H1 (cell line): ENCODE data around the gene EPDR1. TPM values are rescaled to one million over a fixed set of nuclear protein-coding genes. Genes with fewer than 3 reads are reported as not detected.

Source experiments
- CTCF ChIA-PET: fragments of 300-600 bp; sonication (Branson Sonifier 250); formaldehyde crosslinking; loops from one replicate; lab custom pipeline; 2021; ENCODE audit not compliant: partially characterized antibody; lab: Charles Lee
- POLR2A ChIA-PET: fragments of 300-600 bp; sonication (Branson Sonifier 250); formaldehyde crosslinking; loops from one replicate; lab custom pipeline; 2021; ENCODE audit warnings: inconsistent platforms; ENCODE audit not compliant: partially characterized antibody; lab: Charles Lee
- DNase-seq, 2 experiments: peaks; one replicate each; pipeline versions ENCODE4 v3.0.0 to v3.0.0-alpha.2; 2010 to 2022; ENCODE audit warnings: low spot score in 2 of 2, low read depth in 1 of 2, mixed read lengths in 1 of 2
- FAIRE-seq: peaks from 2 replicates; lab custom pipeline; 2011; peaks lifted over from hg19 to GRCh38; lab: Jason Lieb, UNC
- H2AFZ ChIP-seq: 2 replicates; pipeline ENCODE4 v1.8.1; 2012; ENCODE audit warnings: low read length, inconsistent platforms
- H2AK5ac ChIP-seq: 2 replicates; pipeline ENCODE4 v1.6.1; 2013; ENCODE audit warnings: low read depth, low read length
- H2BK120ac ChIP-seq: replicated peaks from 2 replicates; pipeline ENCODE3; 2013; ENCODE audit warnings: low read depth, low read length, inconsistent platforms
- H2BK12ac ChIP-seq: 2 replicates; pipeline ENCODE4 v1.6.1; 2013; ENCODE audit warnings: low read depth, low read length
- H2BK15ac ChIP-seq: 2 replicates; pipeline ENCODE4 v1.6.1; 2013; ENCODE audit warnings: low read length
- H2BK20ac ChIP-seq: 2 replicates; pipeline ENCODE4 v1.6.1; 2013; ENCODE audit warnings: low read length
- H2BK5ac ChIP-seq: 2 replicates; pipeline ENCODE4 v1.6.1; 2013; ENCODE audit warnings: low read depth, low read length
- H3K14ac ChIP-seq: 2 replicates; pipeline ENCODE4 v1.6.1; 2013; ENCODE audit warnings: inconsistent platforms; ENCODE audit not compliant: insufficient read length
- H3K18ac ChIP-seq: 2 replicates; pipeline ENCODE4 v1.6.1; 2013; ENCODE audit warnings: low read length; ENCODE audit errors: extremely low read depth
- H3K23ac ChIP-seq: 2 replicates; pipeline ENCODE4 v1.6.1; 2013; ENCODE audit warnings: inconsistent platforms; ENCODE audit not compliant: insufficient read length
- H3K23me2 ChIP-seq: 2 replicates; pipeline ENCODE4 v1.6.1; 2013; ENCODE audit warnings: low read depth, low read length
- H3K27ac ChIP-seq: 2 replicates; pipeline ENCODE4 v1.6.1; 2011; ENCODE audit warnings: low read depth, low read length, inconsistent platforms
- H3K27me3 ChIP-seq, 4 experiments: replicated peaks in 1 of 4; 1 replicate in 1 of 4; 2 replicates in 3 of 4; pipeline versions ENCODE4 v1.6.1 to v1.8.1; 2011 to 2013; ENCODE audit warnings: low read length in 3 of 4, mild to moderate bottlenecking in 3 of 4, inconsistent platforms in 2 of 4, mixed read lengths in 2 of 4, moderate library complexity in 1 of 4; ENCODE audit not compliant: control insufficient read depth in 3 of 4, insufficient read depth in 3 of 4; ENCODE audit errors: extremely low read depth in 1 of 4
- H3K36me3 ChIP-seq, 4 experiments: 2 replicates each; pipeline versions ENCODE4 v1.6.1 to v1.8.1; 2011 to 2013; ENCODE audit warnings: mild to moderate bottlenecking in 4 of 4, low read length in 3 of 4, moderate library complexity in 2 of 4, control low read depth in 1 of 4, inconsistent platforms in 1 of 4; ENCODE audit not compliant: insufficient read depth in 4 of 4, control insufficient read depth in 2 of 4
- H3K4ac ChIP-seq: replicated peaks from 2 replicates; pipeline ENCODE3; 2013; ENCODE audit warnings: low read length, low read depth, mixed read lengths, inconsistent platforms; ENCODE audit not compliant: insufficient read length
- H3K4me1 ChIP-seq, 4 experiments: replicated peaks in 1 of 4; 1 replicate in 1 of 4; 2 replicates in 3 of 4; pipeline versions ENCODE4 v1.6.1 to v1.8.1; 2011 to 2013; ENCODE audit warnings: low read length in 3 of 4, inconsistent platforms in 2 of 4, mixed read lengths in 1 of 4; ENCODE audit not compliant: insufficient read depth in 4 of 4, control insufficient read depth in 3 of 4
- H3K4me2 ChIP-seq, 2 experiments: 2 replicates each; pipeline versions ENCODE4 v1.6.1 to v1.8.1; 2011 to 2013; ENCODE audit warnings: low read depth in 2 of 2, low read length in 2 of 2, control low read depth in 1 of 2, inconsistent platforms in 1 of 2, mild to moderate bottlenecking in 1 of 2; ENCODE audit not compliant: insufficient read depth in 1 of 2
- H3K4me3 ChIP-seq, 4 experiments: fragments of 200-600, 300-600 bp in 1 of 4; sonication (generic), shearing (Covaris generic), sonication (Bioruptor Twin) in 1 of 4; 2 replicates each; pipeline versions ENCODE4 v1.5.1 to v1.8.1; 2011 to 2016; ENCODE audit warnings: low read length in 4 of 4, low read depth in 3 of 4, control low read depth in 2 of 4, inconsistent platforms in 2 of 4, mild to moderate bottlenecking in 2 of 4, mixed read lengths in 1 of 4, moderate library complexity in 1 of 4; ENCODE audit not compliant: insufficient read depth in 2 of 4; ENCODE audit errors: extremely low read depth in 1 of 4
- H3K56ac ChIP-seq: replicated peaks from 2 replicates; pipeline ENCODE3; 2013; ENCODE audit warnings: low read depth, mild to moderate bottlenecking, mixed read lengths, low read length, inconsistent platforms; ENCODE audit not compliant: insufficient read length
- H3K79me1 ChIP-seq: 2 replicates; pipeline ENCODE4 v1.6.1; 2013; ENCODE audit warnings: low read depth, low read length, control low read depth
- H3K79me2 ChIP-seq, 2 experiments: 2 replicates each; pipeline versions ENCODE4 v1.6.1 to v1.8.1; 2012 to 2013; ENCODE audit warnings: low read length in 2 of 2, mild to moderate bottlenecking in 2 of 2, inconsistent platforms in 1 of 2; ENCODE audit not compliant: insufficient read depth in 2 of 2, control insufficient read depth in 1 of 2
- H3K9ac ChIP-seq, 4 experiments: replicated peaks in 1 of 4; 1 replicate in 1 of 4; 2 replicates in 3 of 4; pipeline versions ENCODE4 v1.6.1 to v1.8.1; 2011 to 2013; ENCODE audit warnings: low read depth in 3 of 4, low read length in 3 of 4, control low read depth in 2 of 4, mild to moderate bottlenecking in 2 of 4, moderate library complexity in 2 of 4, inconsistent platforms in 1 of 4; ENCODE audit errors: extremely low read depth in 1 of 4
- H3K9me3 ChIP-seq, 2 experiments: 2 replicates each; pipeline versions ENCODE4 v1.6.1 to v1.8.1; 2012 to 2013; ENCODE audit warnings: mild to moderate bottlenecking in 2 of 2, moderate library complexity in 2 of 2, control low read depth in 1 of 2, inconsistent platforms in 1 of 2, low read depth in 1 of 2, low read length in 1 of 2, mixed read lengths in 1 of 2; ENCODE audit not compliant: insufficient read depth in 2 of 2
- H4K20me1 ChIP-seq, 2 experiments: replicated peaks in 1 of 2; 2 replicates each; pipeline versions ENCODE3 to v1.8.1; 2011 to 2013; ENCODE audit warnings: inconsistent platforms in 2 of 2, low read length in 2 of 2, mild to moderate bottlenecking in 1 of 2; ENCODE audit not compliant: insufficient read depth in 2 of 2, control insufficient read depth in 1 of 2
- H4K5ac ChIP-seq: 2 replicates; pipeline ENCODE4 v1.6.1; 2013; ENCODE audit warnings: low read length, low read depth, mixed read lengths, inconsistent platforms; ENCODE audit not compliant: insufficient read length
- H4K8ac ChIP-seq: 2 replicates; pipeline ENCODE4 v1.8.0; 2013; ENCODE audit warnings: mild to moderate bottlenecking, moderate library complexity, low read length, inconsistent platforms; ENCODE audit not compliant: insufficient read depth; ENCODE audit errors: extremely low read depth
- H4K91ac ChIP-seq: replicated peaks from 2 replicates; pipeline ENCODE3; 2013; ENCODE audit warnings: low read length, mixed read lengths, inconsistent platforms; ENCODE audit not compliant: insufficient read length
- BCL11A ChIP-seq, 2 experiments: IDR thresholded peaks; one replicate each; pipeline ENCODE4 v1.6.1; 2011; ENCODE audit warnings: low read depth in 2 of 2, low read length in 2 of 2, mild to moderate bottlenecking in 2 of 2
- CHD1 ChIP-seq: IDR thresholded peaks from 2 replicates; pipeline ENCODE4 v1.6.1; 2012; ENCODE audit warnings: low read depth, low read length, improper control_type of control experiment
- CHD2 ChIP-seq: IDR thresholded peaks from 2 replicates; pipeline ENCODE4 v1.6.1; 2012; ENCODE audit warnings: low read length, improper control_type of control experiment
- EGR1 ChIP-seq: IDR thresholded peaks from 2 replicates; pipeline ENCODE4 v1.6.1; 2011; ENCODE audit warnings: low read depth, low read length, borderline replicate concordance
- HDAC2 ChIP-seq, 2 experiments: fragments of 300-600 bp in 1 of 2; sonication (generic) in 1 of 2; IDR thresholded peaks; 2 replicates each; pipeline ENCODE4 v1.6.1; 2011 to 2012; ENCODE audit warnings: low read depth in 2 of 2, low read length in 2 of 2, mild to moderate bottlenecking in 2 of 2, moderate library complexity in 2 of 2, borderline replicate concordance in 1 of 2, inconsistent platforms in 1 of 2
- JUN ChIP-seq: IDR thresholded peaks from 2 replicates; pipeline ENCODE4 v1.6.1; 2011; ENCODE audit warnings: low read depth, mild to moderate bottlenecking, improper control_type of control experiment, low read length
- PHF8 ChIP-seq: fragments of 200-600 bp; sonication (generic); conservative IDR thresholded peaks from 2 replicates; pipeline ENCODE4 v1.7.1; 2012; ENCODE audit warnings: low read depth, mild to moderate bottlenecking, inconsistent platforms, low read length, moderate library complexity
- POU5F1 ChIP-seq: IDR thresholded peaks from 2 replicates; pipeline ENCODE4 v1.6.1; 2011; ENCODE audit warnings: low read depth, mild to moderate bottlenecking, low read length, moderate library complexity
- SIN3A ChIP-seq, 2 experiments: IDR thresholded peaks in 1 of 2; conservative IDR thresholded peaks in 1 of 2; 2 replicates each; pipeline ENCODE4 v1.6.1; 2011 to 2012; ENCODE audit warnings: low read length in 2 of 2, improper control_type of control experiment in 1 of 2, low read depth in 1 of 2, mild to moderate bottlenecking in 1 of 2
- TAF7 ChIP-seq: optimal IDR thresholded peaks from 2 replicates; pipeline ENCODE3; 2011; ENCODE audit warnings: low read depth, mild to moderate bottlenecking, inconsistent platforms, low read length, moderate library complexity, borderline replicate concordance
- TEAD4 ChIP-seq: IDR thresholded peaks from 2 replicates; pipeline ENCODE4 v1.6.1; 2012; ENCODE audit warnings: low read depth, low read length, inconsistent platforms, mixed read lengths
- WGBS, 2 experiments: shearing (Covaris generic) in 1 of 2; methylation state at CpG; one replicate each; pipeline versions ENCODE4 v1.1.6 to v1.1.7; 2013 to 2015; ENCODE audit warnings: low lambda C conversion rate in 2 of 2, mixed read lengths in 2 of 2, inconsistent platforms in 1 of 2, low coverage in 1 of 2, missing lambda C conversion rate in 1 of 2; ENCODE audit not compliant: insufficient replicate concordance in 2 of 2, insufficient coverage in 1 of 2, insufficient read length in 1 of 2; ENCODE audit errors: extremely low coverage in 1 of 2, missing lambda C conversion rate in 1 of 2; 5-methylcytosine and 5-hydroxymethylcytosine counted together
- polyA plus RNA-seq, 7 experiments: library from polyadenylated mRNA; depleted of rRNA in 3 of 7; stranded (reverse) in 5 of 7; unstranded in 2 of 7; fragments of >200 nt in 5 of 7; fragments of 200-250 nt in 2 of 7; gene quantifications; 1 replicate in 5 of 7; 2 replicates in 1 of 7; 4 replicates in 1 of 7; pipeline versions ENCODE4 v1.2.1 to v1.2.3, GENCODE V29; 2011 to 2013; ENCODE audit warnings: missing spikeins in 2 of 7, mixed read lengths in 2 of 7
- total RNA-seq: library from RNA; stranded (reverse); fragmentation: NEBNext Ultra II Directional; extraction: Animal tissue kit (Norgen Biotek cat#: 25700); gene quantifications from 2 replicates; pipeline ENCODE4 v1.2.1, GENCODE V29; 2021

Gene EPDR1
- total and polyA plus RNA-seq, 2 of the 8 experiments (the other 6 are each of a cell fraction or from before 2014, with no cell fraction given): 6.4 to 8.2 TPM

DNA sequence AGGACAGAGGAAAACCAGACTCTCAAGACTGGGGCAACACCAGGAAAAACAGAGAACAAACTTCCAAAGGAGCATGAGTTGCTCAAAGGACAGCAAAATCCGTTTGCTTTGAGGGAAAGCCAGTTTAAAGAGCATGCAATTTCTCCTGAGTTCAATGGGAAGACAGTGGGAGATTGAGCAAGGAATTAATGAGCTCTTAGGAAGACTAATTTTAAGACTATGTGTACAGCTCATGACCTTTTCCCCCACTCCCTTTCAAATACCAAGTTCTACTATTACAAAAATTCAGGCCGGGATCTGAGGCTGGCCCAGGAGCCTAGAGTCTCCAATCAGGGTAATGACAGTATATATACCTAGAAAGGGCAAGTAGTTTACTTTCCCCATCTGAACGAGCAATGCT is 79.2 kb downstream of the EPDR1 start:
- H2AK5ac ChIP-seq: no peak overlapping the region
- H3K79me2 ChIP-seq: no peaks in the 10 kb centered on the region
- no peak for FAIRE-seq
- no peaks in the 10 kb centered on the region for H3K9me3 ChIP-seq
- no peak overlapping the region for H2BK120ac ChIP-seq
- peaks cover 0 to 2% of the 10 kb centered on the region in 2 experiments for H4K20me1 ChIP-seq
- no peak overlapping the region for H3K27ac ChIP-seq
- no peak overlapping the region for H3K18ac ChIP-seq
- H2BK15ac ChIP-seq: no peak overlapping the region
- H3K4me2 ChIP-seq: no peak overlapping the region
- WGBS, 2 experiments: 89% methylated on average over 3 of the region's 3 CpGs; no CpG with 5 or more reads in 1 of the 2 experiments
- H4K8ac ChIP-seq: no peak overlapping the region
- no peak overlapping the region for H3K9ac ChIP-seq
- no peak overlapping the region for H2BK20ac ChIP-seq
- no peak overlapping the region for H3K23ac ChIP-seq
- H4K5ac ChIP-seq: no peak overlapping the region
- no peaks in the 10 kb centered on the region for H3K4me1 ChIP-seq
- no peaks in the 10 kb centered on the region for H3K27me3 ChIP-seq
- TF ChIP-seq SIN3A (conservative IDR thresholded peaks at IDR 0.05 in 1 of 2, IDR thresholded peaks at IDR 0.05 in 1 of 2; ENCODE audit: low read depth in 1 of 2, low read length in 2 of 2) (no peak), CHD2 (no peak), PHF8 (no peak), TAF7 (no peak), POU5F1 (no peak), EGR1 (no peak), CHD1 (no peak), BCL11A (IDR thresholded peaks at IDR 0.05; ENCODE audit: low read depth in 2 of 2, low read length in 2 of 2) (no peak), JUN (no peak), HDAC2 (IDR thresholded peaks at IDR 0.05; ENCODE audit: borderline replicate concordance in 1 of 2, low read depth in 2 of 2, low read length in 2 of 2) (no peak), TEAD4 (no peak)
- TF ChIP-seq, all 59 proteins: peak for 0
- POLR2A ChIA-PET: no interaction called here
- H3K4me3 ChIP-seq: no peak overlapping the region
- no peak overlapping the region for H2BK12ac ChIP-seq
- H2AFZ ChIP-seq: no peak overlapping the region; the same call in 1 of the 2 replicates
- H3K14ac ChIP-seq: no peak overlapping the region
- H3K56ac ChIP-seq: no peak overlapping the region
- no peaks in the 10 kb centered on the region for H3K36me3 ChIP-seq
- no peak overlapping the region for H2BK5ac ChIP-seq
- no peaks in the 10 kb centered on the region for H3K23me2 ChIP-seq
- H4K91ac ChIP-seq: no peak overlapping the region
- CTCF ChIA-PET: interaction anchor here (1.1 to 1.7 kb wide), 4 partner anchors 9 to 82 kb away, joined by 3 to 4 read pairs (median 3); partner anchors contain the start of gene SFRP4
- H3K79me1 ChIP-seq: no peaks in the 10 kb centered on the region
- DNase-seq: no peak
- no peak overlapping the region for H3K4ac ChIP-seq
